IPS-18a (cell line): ENCODE measurements around the gene CPOX.
A peak's percentile ranks its signal among the peaks of the same experiment; 100 is the strongest.
"Not testable (repeated sequence)": the region's sequence is repeated elsewhere in the genome, so short reads cannot be mapped to it uniquely, and the experiment has no call there.

Source experiments
- H3K27ac ChIP-seq: one replicate; pipeline ENCODE4 v1.5.1; 2013; ENCODE audit warnings: low read length
- H3K27me3 ChIP-seq: one replicate; pipeline ENCODE4 v1.6.1; 2013; ENCODE audit warnings: mild to moderate bottlenecking, low read length; ENCODE audit not compliant: control insufficient read depth, insufficient read depth
- H3K36me3 ChIP-seq: one replicate; pipeline ENCODE4 v1.6.1; 2013; ENCODE audit warnings: low read depth, low read length; ENCODE audit not compliant: control insufficient read depth
- H3K4me1 ChIP-seq: one replicate; pipeline ENCODE4 v1.6.1; 2013; ENCODE audit warnings: low read depth, low read length; ENCODE audit not compliant: control insufficient read depth
- H3K4me3 ChIP-seq: one replicate; pipeline ENCODE4 v1.5.1; 2013; ENCODE audit warnings: low read length
- H3K9ac ChIP-seq: one replicate; pipeline ENCODE4 v1.6.1; 2013; ENCODE audit warnings: mild to moderate bottlenecking, low read length, moderate library complexity
- H3K9me3 ChIP-seq: one replicate; pipeline ENCODE4 v1.6.1; 2013; ENCODE audit warnings: low read depth, low read length; ENCODE audit not compliant: control insufficient read depth

Gene CPOX

GRCh38 chr3:98593046-98593936, at the start of gene CPOX:
Gene CPOX, minus strand, starts transcription at chr3:98593611. Its CDS starts 107 bp downstream, at chr3:98593504.
- Histone ChIP-seq H3K36me3 (peaks cover 12% of the 10 kb centered on the region), H3K9ac (peak within 1 kb of the TSS; percentile 50), H3K4me1 (peaks cover 3% of the 10 kb centered on the region), H3K27ac (no peak within 1 kb of the TSS), H3K27me3 (no peaks in the 10 kb centered on the region), H3K9me3 (no peaks in the 10 kb centered on the region), H3K4me3 (peak within 1 kb of the TSS; percentile 73)

DNA sequence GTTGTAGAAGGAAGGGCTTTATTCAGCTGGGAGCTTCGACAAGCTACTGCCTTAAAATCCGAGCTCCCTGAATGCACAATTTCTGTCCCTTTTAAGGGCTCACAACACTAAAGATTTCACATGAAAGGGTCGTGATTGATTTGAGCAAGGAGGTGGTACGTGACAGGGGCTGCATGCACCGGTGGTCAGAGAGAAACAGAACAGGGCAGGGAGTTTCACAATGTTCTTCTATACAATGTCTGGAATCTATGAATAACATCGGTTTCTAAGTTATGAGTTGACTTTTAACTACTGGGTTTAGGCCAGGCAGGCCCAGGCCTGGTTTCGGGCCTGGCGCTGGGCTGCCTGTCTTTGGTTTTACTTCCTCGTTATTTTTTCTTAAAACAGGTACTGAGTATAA, 49.4 kb upstream of the CPOX start:
- H3K4me1 ChIP-seq, H3K27me3 ChIP-seq, H3K36me3 ChIP-seq, H3K9me3 ChIP-seq, H3K27ac ChIP-seq, H3K9ac ChIP-seq, H3K4me3 ChIP-seq: not testable (repeated sequence)

DNA sequence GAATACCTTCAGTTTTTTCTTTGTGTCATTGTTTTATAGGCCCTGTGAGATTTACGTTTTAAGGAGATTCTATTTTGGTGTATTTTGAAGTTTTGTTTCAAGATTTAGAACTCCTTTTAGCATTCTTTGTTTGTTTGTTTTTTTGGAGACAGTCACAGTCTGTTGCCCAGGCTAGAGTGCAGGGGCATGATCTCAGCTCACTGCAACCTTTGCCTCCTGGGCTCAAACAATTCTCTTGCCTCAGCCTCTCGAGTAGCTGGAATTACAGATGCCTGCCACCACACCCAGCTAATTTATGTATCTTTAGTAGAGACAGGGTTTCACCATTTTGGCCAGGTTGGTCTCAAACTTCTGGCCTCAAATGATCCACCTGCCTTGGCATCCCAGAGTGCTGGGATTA, 48.3 kb upstream of the CPOX start:
- H3K9me3 ChIP-seq, H3K9ac ChIP-seq, H3K27me3 ChIP-seq, H3K27ac ChIP-seq, H3K36me3 ChIP-seq, H3K4me3 ChIP-seq, H3K4me1 ChIP-seq: not testable (repeated sequence)

DNA sequence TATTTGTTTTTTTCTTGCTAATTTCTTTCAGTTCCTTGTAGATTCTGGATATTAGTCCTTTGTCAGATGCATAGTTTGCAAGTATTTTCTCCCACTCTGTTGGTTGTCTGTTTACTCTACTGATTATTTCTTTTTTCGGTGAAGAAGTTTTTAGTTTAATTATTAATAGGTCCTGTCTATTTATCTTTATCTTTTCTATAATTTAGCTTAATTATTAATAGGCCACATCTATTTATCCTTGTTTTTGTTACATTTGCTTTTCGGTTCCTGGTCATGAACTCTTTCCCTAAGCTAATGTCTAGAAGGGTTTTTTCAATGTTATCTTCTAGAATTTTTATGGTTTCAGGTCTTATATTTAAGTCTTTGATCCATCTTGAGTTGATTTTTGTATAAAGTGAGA, 45.1 kb upstream of the CPOX start:
- H3K4me3 ChIP-seq, H3K27ac ChIP-seq, H3K9me3 ChIP-seq, H3K36me3 ChIP-seq, H3K9ac ChIP-seq, H3K27me3 ChIP-seq, H3K4me1 ChIP-seq: not testable (repeated sequence)

- H3K27ac ChIP-seq, result no peak overlapping the region
- no peaks in the 10 kb centered on the region for H3K4me1 ChIP-seq
- no peaks in the 10 kb centered on the region for H3K9me3 ChIP-seq
- H3K4me3 ChIP-seq, result no peak overlapping the region
- H3K36me3 ChIP-seq, result no peaks in the 10 kb centered on the region
- H3K27me3 ChIP-seq, result no peaks in the 10 kb centered on the region
- H3K9ac ChIP-seq, result no peak overlapping the region
These were observed 37.0 kb upstream of the CPOX start for GRCh38 chr3:98630416-98630815.

DNA sequence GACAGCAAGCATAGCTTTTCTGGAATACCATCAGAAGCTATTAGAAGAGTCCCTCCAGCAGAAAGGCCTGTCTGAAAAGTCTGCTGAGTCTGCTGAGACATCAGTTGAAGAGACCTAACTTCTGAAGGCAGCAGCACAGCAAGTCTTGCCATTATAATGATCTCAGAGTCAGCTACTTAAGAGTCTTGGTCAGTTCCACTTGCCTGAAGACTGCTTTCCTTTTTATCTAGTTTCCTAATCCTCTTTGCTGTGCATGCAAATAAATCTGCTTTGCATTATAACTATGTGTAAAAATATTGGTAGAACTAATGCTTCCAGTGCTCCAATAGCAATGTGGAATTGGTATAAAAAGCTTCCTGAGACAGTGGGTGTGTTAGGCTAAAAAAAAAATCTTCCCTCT, 34.9 kb upstream of the CPOX start:
- Histone ChIP-seq H3K4me3 (no peak overlapping the region), H3K36me3 (no peaks in the 10 kb centered on the region), H3K27ac (no peak overlapping the region), H3K27me3 (no peaks in the 10 kb centered on the region), H3K4me1 (peaks cover 11% of the 10 kb centered on the region), H3K9me3 (no peaks in the 10 kb centered on the region), H3K9ac (no peak overlapping the region)

GRCh38 chr3:98626151-98626550, 32.7 kb upstream of the CPOX start:
- Histone ChIP-seq H3K36me3 (no peaks in the 10 kb centered on the region), H3K9me3 (no peaks in the 10 kb centered on the region), H3K9ac (no peak overlapping the region), H3K27me3 (no peaks in the 10 kb centered on the region), H3K4me1 (peaks cover 16% of the 10 kb centered on the region), H3K27ac (no peak overlapping the region), H3K4me3 (no peak overlapping the region)

DNA sequence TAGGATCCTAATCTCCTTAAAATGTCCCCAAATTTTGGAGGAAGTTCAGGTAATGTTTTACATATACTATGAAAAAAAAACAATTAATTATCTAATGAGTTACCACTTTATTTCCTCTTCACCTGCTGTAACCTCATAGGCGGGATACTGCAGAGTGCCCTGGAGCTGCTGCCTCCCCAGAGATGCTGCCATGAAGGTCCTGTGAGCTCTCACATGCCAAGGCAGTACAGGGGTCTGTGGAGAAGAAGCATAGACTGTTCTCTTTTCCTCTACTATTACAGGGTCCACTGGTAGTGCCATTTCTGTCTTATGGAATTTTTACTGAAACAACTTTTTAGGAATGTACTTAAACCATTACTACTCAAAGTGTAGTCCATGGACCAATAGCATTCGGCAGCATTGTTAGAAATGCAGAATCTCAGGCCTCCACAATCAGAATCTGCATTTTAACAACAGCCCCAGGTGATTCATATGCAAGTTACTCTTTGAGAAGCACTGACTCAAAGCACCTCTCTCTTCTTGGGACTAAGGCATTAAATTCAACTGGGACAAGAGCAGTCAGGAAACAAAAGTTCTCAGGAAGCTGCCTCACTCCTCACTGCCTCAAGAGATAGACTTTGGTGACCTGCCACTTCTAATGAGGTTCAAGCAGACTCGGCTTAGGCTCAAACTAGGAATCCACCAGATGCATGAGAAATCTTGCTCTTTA, 30.3 kb upstream of the CPOX start:
- Histone ChIP-seq H3K4me1 (peaks cover 16% of the 10 kb centered on the region), H3K27me3 (no peaks in the 10 kb centered on the region), H3K27ac (no peak overlapping the region), H3K9me3 (no peaks in the 10 kb centered on the region), H3K36me3 (no peaks in the 10 kb centered on the region), H3K4me3 (no peak overlapping the region), H3K9ac (no peak overlapping the region)

GRCh38 chr3:98617841-98618240, 24.4 kb upstream of the CPOX start:
- Histone ChIP-seq H3K4me3 (no peak overlapping the region), H3K9me3 (no peaks in the 10 kb centered on the region), H3K4me1 (peaks cover under 1% of the 10 kb centered on the region), H3K9ac (no peak overlapping the region), H3K27ac (no peak overlapping the region), H3K27me3 (no peaks in the 10 kb centered on the region), H3K36me3 (no peaks in the 10 kb centered on the region)

DNA sequence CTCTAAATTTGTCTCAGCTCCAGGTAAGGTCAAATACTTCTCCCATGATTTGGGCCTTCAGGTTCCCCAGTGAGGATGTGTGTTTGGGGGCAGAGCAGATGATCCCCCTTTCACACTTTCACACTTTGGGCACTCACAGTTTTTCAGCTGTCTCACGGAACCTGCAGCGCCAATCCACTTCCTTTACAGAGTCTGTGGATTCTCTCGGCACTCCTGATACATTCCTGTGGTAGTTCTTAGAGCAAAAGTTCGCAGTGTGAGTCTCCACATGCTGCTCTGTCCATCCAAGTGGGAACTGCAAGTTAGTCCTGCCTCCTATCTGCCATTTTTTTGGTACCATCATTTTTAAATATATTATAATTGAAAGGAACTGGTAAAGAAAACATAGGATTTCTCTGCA, 20.2 kb upstream of the CPOX start:
- no peaks in the 10 kb centered on the region for H3K9me3 ChIP-seq
- H3K9ac ChIP-seq, result no peak overlapping the region
- no peak overlapping the region for H3K27ac ChIP-seq
- H3K27me3 ChIP-seq, result no peaks in the 10 kb centered on the region
- no peak overlapping the region for H3K4me3 ChIP-seq
- H3K4me1 ChIP-seq, result no peaks in the 10 kb centered on the region
- H3K36me3 ChIP-seq, result no peaks in the 10 kb centered on the region

DNA sequence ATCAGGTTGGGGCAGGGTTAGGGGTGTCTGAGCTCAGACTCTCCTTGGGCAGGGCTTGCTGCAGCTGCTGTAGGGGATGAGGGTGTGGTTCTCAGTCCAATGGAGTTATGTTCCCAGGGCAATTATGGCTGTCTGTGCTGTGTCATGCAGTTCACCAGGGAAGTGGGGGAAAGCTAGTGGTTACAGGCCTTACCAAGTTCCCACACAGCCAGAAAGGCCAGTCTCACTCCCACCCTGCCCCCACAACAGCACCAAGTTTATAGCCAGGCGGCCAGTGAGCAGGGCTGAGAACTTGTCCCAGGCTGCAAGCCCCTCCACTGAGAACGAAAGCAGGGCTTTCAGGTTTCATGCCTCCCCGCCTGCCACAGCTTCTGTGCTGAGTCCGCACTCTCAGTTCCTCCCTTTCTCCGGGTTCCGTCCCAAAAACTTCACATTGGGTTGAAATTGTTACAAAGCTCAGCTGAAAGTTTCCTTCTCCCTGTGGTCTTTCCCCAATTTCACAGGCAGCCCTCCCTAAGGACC, 19.6 kb upstream of the CPOX start:
- Histone ChIP-seq H3K36me3 (no peaks in the 10 kb centered on the region), H3K27me3 (no peaks in the 10 kb centered on the region), H3K4me3 (no peak overlapping the region), H3K9me3 (no peaks in the 10 kb centered on the region), H3K9ac (no peak overlapping the region), H3K27ac (no peak overlapping the region), H3K4me1 (no peaks in the 10 kb centered on the region)
